Measurements from ENCODE around the gene LTA4H.
"Not testable (repeated sequence)": the region's sequence is repeated elsewhere in the genome, so short reads cannot be mapped to it uniquely, and the experiment has no call there.

Gene LTA4H

DNA sequence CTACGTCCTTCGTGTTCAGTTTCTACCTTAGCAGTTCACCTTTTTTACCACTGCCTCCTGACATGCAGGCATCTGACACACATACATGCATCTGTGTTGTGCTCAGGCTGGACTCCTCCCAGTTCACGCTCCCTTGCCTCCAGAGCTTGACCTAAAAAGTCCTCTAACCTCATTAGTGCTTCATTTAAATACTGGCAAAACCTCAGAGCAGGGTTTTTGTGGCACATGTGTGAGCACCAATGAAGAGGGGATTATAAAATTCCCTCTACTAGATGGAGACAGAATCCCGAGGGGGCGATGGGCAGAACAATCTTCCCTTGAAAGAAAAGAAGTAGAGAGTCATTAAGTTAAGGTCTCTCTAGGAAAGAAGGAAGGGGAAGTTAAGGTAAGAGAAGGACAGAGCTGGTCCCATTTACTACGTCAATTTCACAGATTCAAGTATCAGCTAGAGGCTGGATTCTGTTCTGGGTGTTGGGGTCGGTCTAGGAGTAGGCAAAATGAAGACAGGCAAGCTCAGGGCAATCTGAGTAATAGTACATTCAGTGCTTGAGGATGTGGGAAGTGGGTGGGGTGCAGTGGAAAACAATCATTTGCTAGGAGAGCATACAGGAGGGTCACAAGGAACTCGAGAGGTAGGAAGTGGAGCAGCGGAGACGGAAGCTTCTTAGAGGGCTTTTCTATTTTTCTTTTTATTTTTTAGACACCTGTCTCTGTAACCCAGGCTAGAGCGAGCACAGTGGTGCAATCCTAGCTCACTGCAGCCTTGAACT lies 46.7 kb downstream of the LTA4H start:
- no peak for DNase-seq

- DNase-seq, result no peak
These were observed 48.5 kb downstream of the LTA4H start for GRCh38 chr12:95986635-95987570.

- no peak for DNase-seq
These were observed 50.7 kb downstream of the LTA4H start for GRCh38 chr12:95984682-95985081.

- DNase-seq, result no peak
These were observed 52.8 kb downstream of the LTA4H start for GRCh38 chr12:95982602-95983001.

GRCh38 chr12:95980437-95980836 lies 55.0 kb downstream of the LTA4H start:
- DNase-seq, result no peak

GRCh38 chr12:95978774-95979173 lies 56.6 kb downstream of the LTA4H start:
- no peak for DNase-seq

DNA sequence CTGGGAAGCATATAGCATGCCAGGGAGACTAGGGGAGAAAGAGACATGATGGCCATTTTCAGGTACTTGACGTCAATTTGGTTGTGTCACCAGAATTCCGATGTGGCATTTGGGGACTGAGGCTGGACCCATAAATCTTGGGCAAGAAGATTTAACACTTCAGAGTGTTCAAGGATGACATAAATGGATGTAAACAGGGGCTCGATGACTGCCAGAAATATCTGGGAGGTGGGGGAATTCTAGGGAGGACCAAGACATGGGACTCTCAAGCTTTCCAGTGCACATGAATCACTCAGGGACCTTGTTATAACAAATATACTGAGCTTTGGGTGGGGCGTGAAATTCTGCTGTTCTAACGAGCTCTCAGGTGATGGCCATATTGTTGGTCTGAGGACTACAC lies 57.0 kb downstream of the LTA4H start:
- no peak for DNase-seq

DNA sequence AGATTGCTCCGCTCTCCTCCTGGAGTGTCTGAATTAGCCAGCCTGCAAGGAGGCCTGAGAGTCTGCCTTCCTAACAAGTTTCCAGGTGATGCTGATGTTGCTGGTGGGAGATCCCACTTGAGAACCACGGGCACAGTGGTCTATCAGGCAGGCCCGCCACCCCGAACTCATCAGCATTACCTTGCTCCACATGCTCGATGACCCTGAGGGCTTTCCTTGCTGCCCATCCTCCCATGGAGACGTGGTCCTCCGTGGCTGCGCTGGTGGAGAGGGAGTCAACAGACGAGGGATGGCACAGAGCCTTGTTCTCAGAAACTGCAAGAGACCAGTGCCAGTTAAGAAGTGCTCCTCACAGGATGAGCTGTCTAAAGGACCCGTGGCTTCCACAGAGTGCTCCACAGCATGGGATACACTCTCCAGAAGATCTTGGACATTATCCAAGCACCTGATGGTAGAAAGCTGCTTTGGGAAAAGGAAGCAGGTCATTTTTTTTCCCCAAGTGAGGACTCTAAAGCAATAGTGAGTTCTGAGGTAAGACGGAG lies 57.6 kb downstream of the LTA4H start:
- DNase-seq, result no peak

- DNase-seq, result no peak
These were observed 59.0 kb downstream of the LTA4H start for GRCh38 chr12:95976416-95976832.

DNA sequence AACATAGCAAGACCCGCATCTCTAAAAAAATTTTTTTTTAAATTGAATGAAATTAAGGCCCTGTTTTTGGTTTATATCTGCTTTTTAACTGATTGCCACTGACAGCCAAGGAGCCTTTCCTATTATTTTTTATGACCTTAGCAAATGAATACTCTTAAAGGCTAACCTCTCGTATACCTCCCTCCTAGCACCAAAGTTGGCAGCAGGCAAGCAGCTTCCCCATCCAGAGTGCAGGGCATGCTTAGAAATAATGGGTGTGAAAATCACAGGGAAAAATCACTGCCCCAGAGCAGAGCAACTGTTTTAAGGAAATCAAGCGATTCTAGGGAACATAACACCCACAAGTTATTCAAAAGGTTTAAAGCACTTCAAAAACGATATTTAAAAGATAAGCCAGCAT lies 59.9 kb downstream of the LTA4H start:
- DNase-seq, result no peak

GRCh38 chr12:95974358-95974757 lies 61.0 kb downstream of the LTA4H start:
- DNase-seq, result no peak

DNA sequence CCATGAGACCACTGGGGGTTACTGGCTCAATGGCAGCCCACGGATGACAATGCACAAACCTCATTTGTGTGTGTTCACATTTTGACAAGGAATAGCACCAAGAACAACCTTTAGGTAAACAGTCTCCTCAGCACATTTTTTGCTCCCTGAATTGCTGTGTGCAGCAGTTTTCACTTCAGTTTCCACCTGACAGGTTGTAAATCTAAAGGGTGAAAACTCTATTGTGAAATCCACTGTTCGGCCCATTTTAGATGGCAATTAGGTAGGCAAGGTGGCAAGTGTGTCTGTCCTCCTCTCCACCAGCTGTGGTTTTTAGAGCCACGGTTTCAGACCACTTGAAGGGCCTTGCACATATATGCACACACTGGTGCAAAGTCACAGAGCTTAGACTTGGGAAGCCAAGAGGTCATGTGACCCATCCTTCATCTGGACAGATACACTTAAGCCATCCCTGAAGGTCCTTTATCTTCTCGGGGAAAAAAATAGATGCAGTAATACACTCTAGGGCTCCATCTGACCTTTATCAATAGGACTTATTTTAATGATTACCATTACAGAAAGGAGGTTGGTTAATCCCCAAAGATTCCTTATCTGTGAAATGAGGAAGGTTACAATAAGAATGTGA lies 62.4 kb downstream of the LTA4H start:
- DNase-seq, result no peak

DNA sequence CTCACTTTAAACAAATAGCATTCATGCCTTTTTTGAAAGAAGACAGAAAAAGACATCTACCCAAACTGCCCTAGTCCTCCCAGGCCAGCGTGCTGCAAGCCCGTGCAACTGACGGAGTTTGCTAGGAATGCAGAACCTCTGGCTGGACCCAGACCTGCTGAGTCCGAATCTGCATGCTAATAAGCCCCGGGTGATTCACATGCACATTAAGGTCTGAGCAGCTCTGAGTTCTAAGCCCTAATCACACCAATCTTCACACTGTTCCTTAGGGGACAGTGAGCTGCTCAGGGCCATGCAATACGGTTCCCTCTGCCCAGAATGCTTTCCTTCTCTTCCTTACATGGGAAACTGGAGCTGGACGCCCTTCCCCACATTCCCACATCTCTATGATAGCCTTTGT lies 64.5 kb downstream of the LTA4H start:
- DNase-seq, result no peak

DNA sequence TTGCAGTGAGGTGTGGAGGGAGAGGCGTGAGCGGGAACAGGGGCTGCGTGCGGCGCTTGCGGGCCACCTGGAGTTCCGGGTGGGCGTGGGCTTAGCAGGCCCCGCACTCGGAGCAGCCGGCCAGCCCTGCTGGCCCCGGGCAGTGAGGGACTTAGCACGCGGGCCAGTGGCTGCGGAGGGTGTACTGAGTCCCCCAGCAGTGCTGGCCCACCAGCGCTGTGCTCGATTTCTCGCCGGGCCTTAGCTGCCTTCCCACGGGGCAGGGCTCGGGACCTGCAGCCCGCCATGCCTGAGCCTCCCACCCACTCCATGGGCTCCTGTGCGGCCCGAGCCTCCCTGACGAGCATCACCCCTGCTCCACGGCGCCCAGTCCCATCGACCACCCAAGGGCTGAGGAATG lies 66.3 kb downstream of the LTA4H start:
- not testable (repeated sequence) for DNase-seq

GRCh38 chr12:95967301-95967700 lies 68.1 kb downstream of the LTA4H start:
- no peak for DNase-seq

- DNase-seq, result no peak
These were observed 69.0 kb downstream of the LTA4H start for GRCh38 chr12:95966287-95966870.

DNA sequence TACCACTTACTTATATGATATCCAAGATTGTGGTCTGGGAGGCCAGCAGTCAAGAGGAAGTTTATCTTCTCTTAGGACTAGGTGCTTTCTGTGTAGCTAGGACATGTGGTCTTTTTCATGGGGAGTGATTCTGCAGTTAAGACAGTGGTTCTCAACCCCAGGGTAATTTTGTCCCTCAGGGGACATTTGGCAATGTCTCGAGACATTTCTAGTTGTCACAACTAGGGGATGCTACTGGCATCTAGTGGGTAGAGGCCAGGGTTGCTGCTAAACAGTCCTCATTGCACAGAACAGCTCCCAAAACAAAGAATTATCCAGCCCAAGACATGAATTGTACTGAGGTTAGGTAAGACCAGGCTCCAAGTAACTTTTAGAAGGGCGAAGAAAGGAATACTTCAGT lies 72.3 kb downstream of the LTA4H start:
- no peak for DNase-seq

DNA sequence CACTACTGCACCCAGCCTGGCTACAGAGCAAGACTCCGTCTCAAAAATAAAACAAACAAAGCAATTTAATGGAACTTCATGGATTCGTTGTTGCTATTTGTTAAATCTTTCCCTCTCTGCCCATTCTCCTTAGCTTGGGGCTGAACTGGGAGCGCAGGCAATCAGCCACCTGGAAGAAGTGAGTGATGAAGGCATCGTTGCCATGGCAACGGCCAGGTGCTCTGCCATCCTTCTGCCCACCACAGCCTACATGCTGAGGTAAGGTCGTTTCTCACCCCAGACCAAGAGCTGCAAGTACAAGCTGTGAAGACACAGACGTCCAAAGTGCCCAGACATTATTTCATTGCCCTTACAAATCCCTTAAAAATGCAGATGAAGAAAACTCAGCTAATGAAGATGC lies 73.2 kb downstream of the LTA4H start:
- DNase-seq, result no peak

GRCh38 chr12:95960241-95960640 lies 75.1 kb downstream of the LTA4H start:
- DNase-seq, result no peak

DNA sequence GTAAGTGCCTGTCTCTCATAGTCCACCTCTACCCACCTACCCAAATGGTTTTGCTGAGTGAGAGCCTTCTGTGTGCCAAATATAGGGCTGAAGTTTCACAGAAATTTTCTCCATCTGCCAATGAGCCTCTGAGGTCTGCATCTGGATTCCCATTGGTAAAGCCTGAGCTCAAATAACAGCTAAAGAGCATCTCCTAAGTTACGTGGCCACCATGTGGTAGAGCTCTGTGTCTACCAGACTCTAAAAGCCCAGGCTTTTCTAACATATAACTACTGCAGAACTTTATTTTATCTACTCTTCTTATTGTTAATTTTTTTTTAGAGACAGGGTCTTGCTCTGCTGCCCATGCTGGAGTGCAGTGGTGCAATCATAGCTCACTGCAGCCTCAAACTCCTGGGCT lies 76.3 kb downstream of the LTA4H start:
- no peak for DNase-seq

DNA sequence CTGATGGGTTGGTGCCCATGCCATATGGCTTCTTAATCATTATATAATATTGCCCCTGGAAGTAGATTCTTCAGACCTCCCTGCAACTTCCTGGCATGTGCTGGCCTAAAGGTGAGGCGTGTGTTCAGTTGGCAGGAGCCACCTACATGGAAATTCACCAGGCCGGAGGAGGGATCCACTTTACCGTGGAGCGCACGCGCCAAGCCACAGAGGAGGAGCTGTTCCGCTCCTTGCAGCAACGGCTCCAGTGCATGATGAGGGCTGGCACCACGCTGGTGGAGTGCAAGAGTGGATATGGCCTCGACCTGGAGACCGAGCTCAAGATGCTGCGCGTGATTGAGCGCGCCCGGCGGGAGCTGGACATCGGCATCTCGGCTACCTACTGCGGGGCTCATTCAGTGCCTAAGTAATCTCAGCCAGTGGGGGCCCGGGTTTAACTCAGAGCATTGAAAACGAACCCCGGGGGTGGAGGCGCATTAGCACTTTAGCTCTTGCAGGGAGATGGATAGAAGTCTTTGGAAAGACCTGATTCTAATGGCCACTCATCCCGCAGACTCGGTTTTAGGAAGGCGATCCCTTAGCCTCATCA lies 78.7 kb downstream of the LTA4H start:
- DNase-seq, result no peak

- DNase-seq, result no peak
These were observed 79.7 kb downstream of the LTA4H start for GRCh38 chr12:95955549-95956159.

Measured in CD4-positive, alpha-beta T cell treated with Interleukin-4 for 4 hours (primary cell).